GM23338 (cell line): ENCODE results near the gene CD70.
A peak's percentile ranks its signal among the peaks of the same experiment; 100 is the strongest.

Experiments used
- CREB1 ChIP-seq: fragments of 250-450 bp; sonication (Bioruptor Pico); IDR thresholded peaks from 2 replicates; pipeline ENCODE4 v1.5.0; 2020; ENCODE audit warnings: low read depth, mild to moderate bottlenecking, moderate library complexity
- EZH2 ChIP-seq: fragments of 200-600 bp; sonication (generic); IDR thresholded peaks from one replicate; pipeline ENCODE4 v1.8.0; 2017; ENCODE audit warnings: antibody characterized with exemption, mild to moderate bottlenecking, low read depth; ENCODE audit not compliant: unreplicated experiment
- EZH2phosphoT487 ChIP-seq: fragments of 200-600 bp; sonication (generic); IDR thresholded peaks from one replicate; pipeline ENCODE4 v1.8.1; 2018; ENCODE audit warnings: antibody characterized with exemption; ENCODE audit not compliant: unreplicated experiment
- JUNB ChIP-seq: IDR thresholded peaks from one replicate; pipeline ENCODE4 v1.6.1; 2016; ENCODE audit warnings: antibody characterized with exemption; ENCODE audit not compliant: unreplicated experiment
- NANOG ChIP-seq: IDR thresholded peaks from 2 replicates; pipeline ENCODE4 v1.6.1; 2016; ENCODE audit warnings: antibody characterized with exemption, borderline replicate concordance
- POLR2AphosphoS5 ChIP-seq: IDR thresholded peaks from 2 replicates; pipeline ENCODE4 v1.6.1; 2016; ENCODE audit warnings: antibody characterized with exemption, low read depth
- STAT1 ChIP-seq: IDR thresholded peaks from one replicate; pipeline ENCODE4 v1.6.1; 2016; ENCODE audit warnings: antibody characterized with exemption; ENCODE audit not compliant: unreplicated experiment
- ZNF114 ChIP-seq: fragments of 250-450 bp; sonication (Bioruptor Pico); IDR thresholded peaks from 2 replicates; pipeline ENCODE4 v1.5.0; 2020; ENCODE audit warnings: mild to moderate bottlenecking, moderate library complexity
- ZNF331 ChIP-seq: fragments of 250-450 bp; sonication (Bioruptor Pico); IDR thresholded peaks from 2 replicates; pipeline ENCODE4 v1.5.0; 2020; ENCODE audit warnings: low read depth, mild to moderate bottlenecking, moderate library complexity
- TF ChIP-seq, protein P1 (sequence below), 2 experiments: fragments of 200-600 bp in 1 of 2; sonication (generic) in 1 of 2; conservative IDR thresholded peaks; 2 replicates each; pipeline versions ENCODE4 v1.5.1 to v1.6.1; 2016 to 2017; ENCODE audit warnings: antibody characterized with exemption in 2 of 2, low read depth in 2 of 2, mild to moderate bottlenecking in 2 of 2, moderate library complexity in 1 of 2
- TF ChIP-seq, protein P2 (sequence below): IDR thresholded peaks from one replicate; pipeline ENCODE4 v1.6.1; 2018; ENCODE audit warnings: antibody characterized with exemption; ENCODE audit not compliant: unreplicated experiment
- TF ChIP-seq, protein P3 (sequence below): IDR thresholded peaks from 2 replicates; pipeline ENCODE4 v1.6.1; 2016; ENCODE audit warnings: antibody characterized with exemption
- TF ChIP-seq, protein P4 (sequence below): fragments of 250-450 bp; sonication (Bioruptor Pico); IDR thresholded peaks from 2 replicates; pipeline ENCODE4 v1.5.0; 2020; ENCODE audit warnings: mild to moderate bottlenecking, moderate library complexity

DNA sequence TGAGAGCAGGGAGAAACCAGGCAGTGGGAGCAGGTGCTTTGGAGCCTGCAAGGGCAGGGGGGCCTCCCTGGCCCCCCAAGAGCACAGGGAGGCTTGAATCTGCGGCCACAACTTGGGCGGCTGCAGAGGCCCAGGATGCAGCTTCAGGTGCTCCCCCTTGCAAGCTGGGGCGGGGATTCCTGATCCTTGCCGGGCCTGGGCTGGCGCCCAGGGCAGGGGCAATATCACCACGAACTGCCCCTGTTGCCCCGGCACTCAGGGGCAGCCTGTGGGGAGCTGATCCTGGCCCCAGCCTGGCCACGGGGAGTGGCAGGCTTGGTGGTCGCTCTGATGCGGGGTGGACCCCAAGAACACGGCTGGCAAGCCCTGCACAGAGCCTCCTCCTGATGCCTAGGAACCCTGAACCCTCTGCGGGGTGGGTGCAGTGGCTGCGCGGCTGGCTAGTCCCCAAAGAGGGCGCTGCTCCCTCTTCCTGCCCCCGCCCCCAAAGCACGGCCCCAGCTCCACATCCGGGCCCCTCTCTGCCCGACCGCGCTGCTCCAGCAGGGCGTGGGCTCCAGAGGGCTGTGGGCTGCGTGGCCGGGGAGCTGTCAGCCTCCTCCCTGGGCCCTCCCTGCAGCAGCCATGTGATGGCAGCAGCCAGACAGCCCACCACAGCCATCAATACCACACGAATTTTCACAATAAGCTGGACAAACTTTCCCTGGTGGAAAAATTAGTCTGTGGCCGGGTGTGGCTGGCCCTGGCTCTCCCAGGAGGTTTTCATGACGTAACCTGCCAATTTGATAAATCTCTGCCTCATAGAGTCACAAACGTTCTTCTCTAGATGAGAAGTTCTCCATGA lies 39.1 kb downstream of the CD70 start:
- TF ChIP-seq, protein P1, sequence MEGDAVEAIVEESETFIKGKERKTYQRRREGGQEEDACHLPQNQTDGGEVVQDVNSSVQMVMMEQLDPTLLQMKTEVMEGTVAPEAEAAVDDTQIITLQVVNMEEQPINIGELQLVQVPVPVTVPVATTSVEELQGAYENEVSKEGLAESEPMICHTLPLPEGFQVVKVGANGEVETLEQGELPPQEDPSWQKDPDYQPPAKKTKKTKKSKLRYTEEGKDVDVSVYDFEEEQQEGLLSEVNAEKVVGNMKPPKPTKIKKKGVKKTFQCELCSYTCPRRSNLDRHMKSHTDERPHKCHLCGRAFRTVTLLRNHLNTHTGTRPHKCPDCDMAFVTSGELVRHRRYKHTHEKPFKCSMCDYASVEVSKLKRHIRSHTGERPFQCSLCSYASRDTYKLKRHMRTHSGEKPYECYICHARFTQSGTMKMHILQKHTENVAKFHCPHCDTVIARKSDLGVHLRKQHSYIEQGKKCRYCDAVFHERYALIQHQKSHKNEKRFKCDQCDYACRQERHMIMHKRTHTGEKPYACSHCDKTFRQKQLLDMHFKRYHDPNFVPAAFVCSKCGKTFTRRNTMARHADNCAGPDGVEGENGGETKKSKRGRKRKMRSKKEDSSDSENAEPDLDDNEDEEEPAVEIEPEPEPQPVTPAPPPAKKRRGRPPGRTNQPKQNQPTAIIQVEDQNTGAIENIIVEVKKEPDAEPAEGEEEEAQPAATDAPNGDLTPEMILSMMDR (conservative IDR thresholded peaks at IDR 0.05; ENCODE audit: low read depth in 2 of 2) = peak; percentile 59 to 71
- TF ChIP-seq EZH2 (no peak), POLR2AphosphoS5 (peak; percentile 47; the same call in 1 of the 2 replicates), ZNF114 (CRISPR knock-in tag) (no peak), EZH2phosphoT487 (no peak), ZNF331 (no peak), CREB1 (CRISPR knock-in tag) (no peak), JUNB (no peak), STAT1 (no peak), NANOG (no peak)
- TF ChIP-seq, protein P2, sequence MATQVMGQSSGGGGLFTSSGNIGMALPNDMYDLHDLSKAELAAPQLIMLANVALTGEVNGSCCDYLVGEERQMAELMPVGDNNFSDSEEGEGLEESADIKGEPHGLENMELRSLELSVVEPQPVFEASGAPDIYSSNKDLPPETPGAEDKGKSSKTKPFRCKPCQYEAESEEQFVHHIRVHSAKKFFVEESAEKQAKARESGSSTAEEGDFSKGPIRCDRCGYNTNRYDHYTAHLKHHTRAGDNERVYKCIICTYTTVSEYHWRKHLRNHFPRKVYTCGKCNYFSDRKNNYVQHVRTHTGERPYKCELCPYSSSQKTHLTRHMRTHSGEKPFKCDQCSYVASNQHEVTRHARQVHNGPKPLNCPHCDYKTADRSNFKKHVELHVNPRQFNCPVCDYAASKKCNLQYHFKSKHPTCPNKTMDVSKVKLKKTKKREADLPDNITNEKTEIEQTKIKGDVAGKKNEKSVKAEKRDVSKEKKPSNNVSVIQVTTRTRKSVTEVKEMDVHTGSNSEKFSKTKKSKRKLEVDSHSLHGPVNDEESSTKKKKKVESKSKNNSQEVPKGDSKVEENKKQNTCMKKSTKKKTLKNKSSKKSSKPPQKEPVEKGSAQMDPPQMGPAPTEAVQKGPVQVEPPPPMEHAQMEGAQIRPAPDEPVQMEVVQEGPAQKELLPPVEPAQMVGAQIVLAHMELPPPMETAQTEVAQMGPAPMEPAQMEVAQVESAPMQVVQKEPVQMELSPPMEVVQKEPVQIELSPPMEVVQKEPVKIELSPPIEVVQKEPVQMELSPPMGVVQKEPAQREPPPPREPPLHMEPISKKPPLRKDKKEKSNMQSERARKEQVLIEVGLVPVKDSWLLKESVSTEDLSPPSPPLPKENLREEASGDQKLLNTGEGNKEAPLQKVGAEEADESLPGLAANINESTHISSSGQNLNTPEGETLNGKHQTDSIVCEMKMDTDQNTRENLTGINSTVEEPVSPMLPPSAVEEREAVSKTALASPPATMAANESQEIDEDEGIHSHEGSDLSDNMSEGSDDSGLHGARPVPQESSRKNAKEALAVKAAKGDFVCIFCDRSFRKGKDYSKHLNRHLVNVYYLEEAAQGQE = no peak
- TF ChIP-seq, protein P3, sequence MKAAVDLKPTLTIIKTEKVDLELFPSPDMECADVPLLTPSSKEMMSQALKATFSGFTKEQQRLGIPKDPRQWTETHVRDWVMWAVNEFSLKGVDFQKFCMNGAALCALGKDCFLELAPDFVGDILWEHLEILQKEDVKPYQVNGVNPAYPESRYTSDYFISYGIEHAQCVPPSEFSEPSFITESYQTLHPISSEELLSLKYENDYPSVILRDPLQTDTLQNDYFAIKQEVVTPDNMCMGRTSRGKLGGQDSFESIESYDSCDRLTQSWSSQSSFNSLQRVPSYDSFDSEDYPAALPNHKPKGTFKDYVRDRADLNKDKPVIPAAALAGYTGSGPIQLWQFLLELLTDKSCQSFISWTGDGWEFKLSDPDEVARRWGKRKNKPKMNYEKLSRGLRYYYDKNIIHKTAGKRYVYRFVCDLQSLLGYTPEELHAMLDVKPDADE = no peak
- TF ChIP-seq, protein P4, sequence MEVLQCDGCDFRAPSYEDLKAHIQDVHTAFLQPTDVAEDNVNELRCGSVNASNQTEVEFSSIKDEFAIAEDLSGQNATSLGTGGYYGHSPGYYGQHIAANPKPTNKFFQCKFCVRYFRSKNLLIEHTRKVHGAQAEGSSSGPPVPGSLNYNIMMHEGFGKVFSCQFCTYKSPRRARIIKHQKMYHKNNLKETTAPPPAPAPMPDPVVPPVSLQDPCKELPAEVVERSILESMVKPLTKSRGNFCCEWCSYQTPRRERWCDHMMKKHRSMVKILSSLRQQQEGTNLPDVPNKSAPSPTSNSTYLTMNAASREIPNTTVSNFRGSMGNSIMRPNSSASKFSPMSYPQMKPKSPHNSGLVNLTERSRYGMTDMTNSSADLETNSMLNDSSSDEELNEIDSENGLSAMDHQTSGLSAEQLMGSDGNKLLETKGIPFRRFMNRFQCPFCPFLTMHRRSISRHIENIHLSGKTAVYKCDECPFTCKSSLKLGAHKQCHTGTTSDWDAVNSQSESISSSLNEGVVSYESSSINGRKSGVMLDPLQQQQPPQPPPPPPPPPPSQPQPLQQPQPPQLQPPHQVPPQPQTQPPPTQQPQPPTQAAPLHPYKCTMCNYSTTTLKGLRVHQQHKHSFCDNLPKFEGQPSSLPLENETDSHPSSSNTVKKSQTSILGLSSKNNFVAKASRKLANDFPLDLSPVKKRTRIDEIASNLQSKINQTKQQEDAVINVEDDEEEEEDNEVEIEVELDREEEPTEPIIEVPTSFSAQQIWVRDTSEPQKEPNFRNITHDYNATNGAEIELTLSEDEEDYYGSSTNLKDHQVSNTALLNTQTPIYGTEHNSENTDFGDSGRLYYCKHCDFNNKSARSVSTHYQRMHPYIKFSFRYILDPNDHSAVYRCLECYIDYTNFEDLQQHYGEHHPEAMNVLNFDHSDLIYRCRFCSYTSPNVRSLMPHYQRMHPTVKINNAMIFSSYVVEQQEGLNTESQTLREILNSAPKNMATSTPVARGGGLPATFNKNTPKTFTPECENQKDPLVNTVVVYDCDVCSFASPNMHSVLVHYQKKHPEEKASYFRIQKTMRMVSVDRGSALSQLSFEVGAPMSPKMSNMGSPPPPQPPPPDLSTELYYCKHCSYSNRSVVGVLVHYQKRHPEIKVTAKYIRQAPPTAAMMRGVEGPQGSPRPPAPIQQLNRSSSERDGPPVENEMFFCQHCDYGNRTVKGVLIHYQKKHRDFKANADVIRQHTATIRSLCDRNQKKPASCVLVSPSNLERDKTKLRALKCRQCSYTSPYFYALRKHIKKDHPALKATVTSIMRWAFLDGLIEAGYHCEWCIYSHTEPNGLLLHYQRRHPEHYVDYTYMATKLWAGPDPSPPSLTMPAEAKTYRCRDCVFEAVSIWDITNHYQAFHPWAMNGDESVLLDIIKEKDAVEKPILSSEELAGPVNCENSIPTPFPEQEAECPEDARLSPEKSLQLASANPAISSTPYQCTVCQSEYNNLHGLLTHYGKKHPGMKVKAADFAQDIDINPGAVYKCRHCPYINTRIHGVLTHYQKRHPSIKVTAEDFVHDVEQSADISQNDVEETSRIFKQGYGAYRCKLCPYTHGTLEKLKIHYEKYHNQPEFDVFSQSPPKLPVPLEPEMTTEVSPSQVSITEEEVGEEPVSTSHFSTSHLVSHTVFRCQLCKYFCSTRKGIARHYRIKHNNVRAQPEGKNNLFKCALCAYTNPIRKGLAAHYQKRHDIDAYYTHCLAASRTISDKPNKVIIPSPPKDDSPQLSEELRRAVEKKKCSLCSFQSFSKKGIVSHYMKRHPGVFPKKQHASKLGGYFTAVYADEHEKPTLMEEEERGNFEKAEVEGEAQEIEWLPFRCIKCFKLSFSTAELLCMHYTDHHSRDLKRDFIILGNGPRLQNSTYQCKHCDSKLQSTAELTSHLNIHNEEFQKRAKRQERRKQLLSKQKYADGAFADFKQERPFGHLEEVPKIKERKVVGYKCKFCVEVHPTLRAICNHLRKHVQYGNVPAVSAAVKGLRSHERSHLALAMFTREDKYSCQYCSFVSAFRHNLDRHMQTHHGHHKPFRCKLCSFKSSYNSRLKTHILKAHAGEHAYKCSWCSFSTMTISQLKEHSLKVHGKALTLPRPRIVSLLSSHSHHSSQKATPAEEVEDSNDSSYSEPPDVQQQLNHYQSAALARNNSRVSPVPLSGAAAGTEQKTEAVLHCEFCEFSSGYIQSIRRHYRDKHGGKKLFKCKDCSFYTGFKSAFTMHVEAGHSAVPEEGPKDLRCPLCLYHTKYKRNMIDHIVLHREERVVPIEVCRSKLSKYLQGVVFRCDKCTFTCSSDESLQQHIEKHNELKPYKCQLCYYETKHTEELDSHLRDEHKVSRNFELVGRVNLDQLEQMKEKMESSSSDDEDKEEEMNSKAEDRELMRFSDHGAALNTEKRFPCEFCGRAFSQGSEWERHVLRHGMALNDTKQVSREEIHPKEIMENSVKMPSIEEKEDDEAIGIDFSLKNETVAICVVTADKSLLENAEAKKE (CRISPR knock-in tag) = no peak
